ENCODE results near the gene RTTN. TPM values are rescaled to one million over a fixed set of nuclear protein-coding genes. Genes with fewer than 3 reads are reported as not detected.

RTTN gene
- total and polyA plus RNA-seq, 10 of the 15 experiments (the other 5 are each of a cell fraction or from before 2014, with no cell fraction given): 9.4 to 36.6 (median 15.7) TPM

DNA sequence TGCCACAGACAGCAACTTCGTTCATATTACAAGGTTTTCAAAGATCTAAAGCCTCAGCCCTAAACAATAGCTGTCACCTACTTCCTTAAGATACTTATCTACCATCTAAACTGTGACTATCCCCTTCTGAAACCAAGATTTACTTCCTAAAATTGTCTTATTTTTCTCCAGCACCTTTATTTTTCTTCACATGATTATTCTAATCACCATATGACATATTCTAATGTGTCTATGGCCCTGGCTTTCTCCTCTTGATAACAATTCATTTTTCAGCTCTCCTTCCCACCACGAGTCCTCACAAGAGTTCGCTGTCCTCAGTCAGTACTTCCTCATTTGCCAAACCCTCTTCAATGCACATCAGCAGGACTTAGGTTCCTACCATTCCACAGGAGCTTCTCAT lies 53.9 kb downstream of the RTTN start:
- Histone ChIP-seq H3K4me3 (no peak overlapping the region), H3K27ac (ENCODE audit: control insufficient read depth, insufficient read depth) (no peak overlapping the region; the same call in 1 of the 2 replicates), H3K79me2 (ENCODE audit: control insufficient read depth, insufficient read depth, low read length) (no peaks in the 10 kb centered on the region), H3K9ac (ENCODE audit: control insufficient read depth, insufficient read depth, low read length) (no peak overlapping the region), H4K20me1 (ENCODE audit: control insufficient read depth, insufficient read depth) (no peaks in the 10 kb centered on the region), H3K4me1 (ENCODE audit: control insufficient read depth, insufficient read depth, low read length) (peaks cover 5% of the 10 kb centered on the region; the same call in 1 of the 2 replicates), H3K27me3 (replicated peaks in 1 of 2; ENCODE audit: control insufficient read depth in 2 of 2, insufficient read depth in 2 of 2, low read length in 1 of 2) (no peaks in the 10 kb centered on the region), H3K4me2 (ENCODE audit: control insufficient read depth, insufficient read depth) (no peak overlapping the region), H2AFZ (ENCODE audit: control insufficient read depth, low read depth, low read length) (peak overlapping the region; percentile 47; the same call in 1 of the 2 replicates), H3K36me3 (ENCODE audit: control insufficient read depth in 2 of 2, insufficient read depth in 2 of 2, low read length in 1 of 2) (peaks cover 3 to 17% of the 10 kb centered on the region in 2 experiments; a peak in 3 of 4 replicates), H3K9me3 (replicated peaks; ENCODE audit: control insufficient read depth, insufficient read depth, low read length) (no peaks in the 10 kb centered on the region)
- BruUV-seq (replicated peaks): no TSS peak
- POLR2A ChIA-PET: interaction anchor here (0.6 kb wide), 1 partner anchor 9 kb away, joined by 3 read pairs; no protein-coding TSS in a partner anchor
- intact Hi-C loops (cut with micrococcal nuclease; ENCODE audit: unreplicated experiment) (no loop called here), in situ Hi-C loops (cut with MboI) (no loop called here)
- ATAC-seq (no peak), FAIRE-seq (no peak), DNase-seq (ENCODE audit: low read depth, low spot score) (no peak)
- SMC1A ChIA-PET (ENCODE audit: uncharacterized antibody, unreplicated experiment): interaction anchor here (1.0 to 1.6 kb wide), 4 partner anchors 12 to 32 kb away, joined by 3 to 4 read pairs (median 4); no protein-coding TSS in a partner anchor
- 95% methylated on average over 3 of the region's 3 CpGs for WGBS (ENCODE audit: insufficient coverage, insufficient replicate concordance, low lambda C conversion rate, missing lambda C conversion rate)
- RAD21 ChIA-PET (ENCODE audit: unreplicated experiment): interaction anchor here (0.7 to 1.6 kb wide), 3 partner anchors 8 to 19 kb away, joined by 3 to 4 read pairs (median 3); no protein-coding TSS in a partner anchor
- TF ChIP-seq LARP7 (IDR thresholded peaks at IDR 0.05): no peak
- TF ChIP-seq MXI1 (IDR thresholded peaks at IDR 0.05; ENCODE audit: low read depth, low read length): no peak
- no peak for TF ChIP-seq HDAC2 (IDR thresholded peaks at IDR 0.05)
- no peak for TF ChIP-seq ESRRA (IDR thresholded peaks at IDR 0.05; ENCODE audit: low read length)
- TF ChIP-seq KAT2A (conservative IDR thresholded peaks at IDR 0.05; ENCODE audit: control insufficient read depth, low read depth, low read length): no peak
- TF ChIP-seq, protein P1, sequence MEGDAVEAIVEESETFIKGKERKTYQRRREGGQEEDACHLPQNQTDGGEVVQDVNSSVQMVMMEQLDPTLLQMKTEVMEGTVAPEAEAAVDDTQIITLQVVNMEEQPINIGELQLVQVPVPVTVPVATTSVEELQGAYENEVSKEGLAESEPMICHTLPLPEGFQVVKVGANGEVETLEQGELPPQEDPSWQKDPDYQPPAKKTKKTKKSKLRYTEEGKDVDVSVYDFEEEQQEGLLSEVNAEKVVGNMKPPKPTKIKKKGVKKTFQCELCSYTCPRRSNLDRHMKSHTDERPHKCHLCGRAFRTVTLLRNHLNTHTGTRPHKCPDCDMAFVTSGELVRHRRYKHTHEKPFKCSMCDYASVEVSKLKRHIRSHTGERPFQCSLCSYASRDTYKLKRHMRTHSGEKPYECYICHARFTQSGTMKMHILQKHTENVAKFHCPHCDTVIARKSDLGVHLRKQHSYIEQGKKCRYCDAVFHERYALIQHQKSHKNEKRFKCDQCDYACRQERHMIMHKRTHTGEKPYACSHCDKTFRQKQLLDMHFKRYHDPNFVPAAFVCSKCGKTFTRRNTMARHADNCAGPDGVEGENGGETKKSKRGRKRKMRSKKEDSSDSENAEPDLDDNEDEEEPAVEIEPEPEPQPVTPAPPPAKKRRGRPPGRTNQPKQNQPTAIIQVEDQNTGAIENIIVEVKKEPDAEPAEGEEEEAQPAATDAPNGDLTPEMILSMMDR (IDR thresholded peaks at IDR 0.05 in 2 of 3, conservative IDR thresholded peaks at IDR 0.05 in 1 of 3; ENCODE audit: control insufficient read depth in 2 of 3, extremely low read depth in 1 of 3, insufficient read depth in 1 of 3, low read depth in 3 of 3, low read length in 3 of 3): no peak
- TF ChIP-seq CBFB (IDR thresholded peaks at IDR 0.05; ENCODE audit: low read depth): no peak
- CTCF ChIA-PET: interaction anchor here (1.3 to 1.8 kb wide), 3 partner anchors 15 to 44 kb away, joined by 3 to 7 read pairs (median 6); no protein-coding TSS in a partner anchor
